GM12801 (cell line): Measurements from ENCODE around the gene MRPS31.

ENCODE experiments used
- TF ChIP-seq, protein P1 (sequence below): IDR thresholded peaks from one replicate; pipeline ENCODE4 v1.5.1; 2011; ENCODE audit warnings: control low read depth; ENCODE audit not compliant: insufficient read length; ENCODE audit errors: extremely low read depth

MRPS31 gene

DNA sequence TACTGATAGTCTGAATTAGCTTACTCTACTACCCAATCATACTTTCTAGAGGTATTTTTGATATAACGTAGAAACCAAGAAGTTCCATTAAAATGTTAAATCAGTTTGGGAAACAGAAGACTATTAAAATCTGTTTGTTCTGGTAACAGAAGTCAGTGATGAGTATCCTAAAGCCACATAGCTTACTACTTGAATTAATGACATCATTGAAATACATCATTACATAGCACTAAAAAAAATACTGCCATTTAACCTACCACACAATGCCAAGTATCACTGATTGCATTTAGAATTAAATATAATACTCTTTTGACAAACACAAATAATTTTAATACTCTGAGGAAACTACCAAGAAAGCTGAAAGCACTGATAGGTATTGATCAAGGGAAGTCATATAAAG, 5.4 kb downstream of the MRPS31 start:
- TF ChIP-seq, protein P1, sequence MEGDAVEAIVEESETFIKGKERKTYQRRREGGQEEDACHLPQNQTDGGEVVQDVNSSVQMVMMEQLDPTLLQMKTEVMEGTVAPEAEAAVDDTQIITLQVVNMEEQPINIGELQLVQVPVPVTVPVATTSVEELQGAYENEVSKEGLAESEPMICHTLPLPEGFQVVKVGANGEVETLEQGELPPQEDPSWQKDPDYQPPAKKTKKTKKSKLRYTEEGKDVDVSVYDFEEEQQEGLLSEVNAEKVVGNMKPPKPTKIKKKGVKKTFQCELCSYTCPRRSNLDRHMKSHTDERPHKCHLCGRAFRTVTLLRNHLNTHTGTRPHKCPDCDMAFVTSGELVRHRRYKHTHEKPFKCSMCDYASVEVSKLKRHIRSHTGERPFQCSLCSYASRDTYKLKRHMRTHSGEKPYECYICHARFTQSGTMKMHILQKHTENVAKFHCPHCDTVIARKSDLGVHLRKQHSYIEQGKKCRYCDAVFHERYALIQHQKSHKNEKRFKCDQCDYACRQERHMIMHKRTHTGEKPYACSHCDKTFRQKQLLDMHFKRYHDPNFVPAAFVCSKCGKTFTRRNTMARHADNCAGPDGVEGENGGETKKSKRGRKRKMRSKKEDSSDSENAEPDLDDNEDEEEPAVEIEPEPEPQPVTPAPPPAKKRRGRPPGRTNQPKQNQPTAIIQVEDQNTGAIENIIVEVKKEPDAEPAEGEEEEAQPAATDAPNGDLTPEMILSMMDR, result no peak

DNA sequence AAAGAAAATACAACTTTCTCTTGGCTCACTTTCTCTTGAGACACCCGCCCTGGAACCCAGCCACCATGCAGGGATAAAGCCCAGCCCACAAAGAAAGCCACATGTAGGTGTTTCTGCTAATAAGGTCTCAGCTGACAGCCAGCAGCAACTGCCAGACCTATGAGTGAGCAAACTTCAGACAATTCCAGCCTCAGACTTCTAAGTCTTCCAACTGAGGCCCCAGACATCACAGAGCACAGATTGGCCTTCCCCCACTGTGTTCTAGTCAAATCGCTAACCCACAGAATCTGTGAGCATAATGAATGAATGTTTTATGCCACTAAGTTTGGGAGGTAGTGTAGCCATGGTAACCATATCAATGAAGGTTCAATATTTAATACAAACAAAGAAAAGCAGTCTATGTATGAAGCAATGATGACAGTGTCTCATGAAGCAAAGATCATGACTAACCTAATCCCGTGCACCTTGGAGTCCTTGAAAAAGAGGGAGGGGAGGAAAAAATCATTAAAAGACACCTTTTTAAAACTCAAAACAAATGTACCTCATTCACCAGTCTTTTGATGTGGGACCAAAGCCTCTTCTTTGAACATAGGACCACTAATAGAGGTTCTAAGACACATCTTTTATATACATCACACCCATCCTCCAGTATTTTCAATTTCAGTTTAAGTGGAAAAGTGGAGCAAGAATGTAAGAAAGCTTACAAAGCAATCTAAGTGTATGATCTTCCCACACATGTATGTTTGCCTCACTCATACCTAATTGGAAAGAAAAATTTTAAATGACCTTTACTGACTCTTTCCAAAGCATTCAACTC, 6.2 kb downstream of the MRPS31 start:
- TF ChIP-seq, protein P1, result no peak

- TF ChIP-seq, protein P1, result no peak
Observed at GRCh38 chr13:40762849-40763248, 8.1 kb downstream of the MRPS31 start.

- TF ChIP-seq, protein P1, result no peak
Observed at GRCh38 chr13:40758811-40759210, 12.2 kb downstream of the MRPS31 start.

DNA sequence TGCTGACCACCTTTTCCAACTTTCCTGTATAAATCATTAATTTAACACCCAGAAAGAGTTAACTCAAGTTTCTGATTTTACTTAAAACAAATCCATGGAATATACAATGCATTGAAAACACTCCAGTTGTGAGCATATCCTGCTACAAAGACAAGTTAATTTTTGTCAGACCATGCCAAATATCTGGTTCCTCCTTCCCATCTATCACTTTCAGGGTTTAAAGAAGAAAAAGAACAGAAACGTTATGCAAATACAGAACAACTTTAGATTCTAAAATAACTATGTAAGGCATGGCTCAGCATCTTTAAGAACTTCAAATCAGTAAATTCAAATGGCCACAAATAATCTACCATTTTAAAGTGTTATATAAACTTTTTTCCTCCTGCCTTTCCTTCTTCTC, 14.9 kb downstream of the MRPS31 start:
- TF ChIP-seq, protein P1, result no peak

- TF ChIP-seq, protein P1, result no peak
Observed at GRCh38 chr13:40755082-40755700, 15.8 kb downstream of the MRPS31 start.

GRCh38 chr13:40749327-40749726, 21.7 kb downstream of the MRPS31 start:
- TF ChIP-seq, protein P1, result no peak
